GM23248 (cell line): ENCODE measurements around the gene ZMYND11.

ENCODE experiments used
- EZH2 ChIP-seq: fragments of 200-600 bp; sonication (generic); IDR thresholded peaks from 2 replicates; pipeline ENCODE4 v1.6.1; 2018; ENCODE audit warnings: antibody characterized with exemption, mild to moderate bottlenecking; ENCODE audit not compliant: insufficient read depth, poor library complexity, severe bottlenecking
- EZH2phosphoT487 ChIP-seq: fragments of 200-600 bp; sonication (generic); IDR thresholded peaks from 2 replicates; pipeline ENCODE4 v1.6.1; 2018; ENCODE audit warnings: antibody characterized with exemption, moderate library complexity, mild to moderate bottlenecking, low read depth; ENCODE audit not compliant: insufficient read depth

GRCh38 chr10:239109-239508 is 103.9 kb downstream of the ZMYND11 start:
- no peak for TF ChIP-seq EZH2
- TF ChIP-seq EZH2phosphoT487, result no peak
